ENCODE measurements around the gene MMP2. TPM values are rescaled to one million over a fixed set of nuclear protein-coding genes. Genes with fewer than 3 reads are reported as not detected.

Gene MMP2
- total RNA-seq, 1 donor from 2014 or later, result 83.8 TPM

GRCh38 chr16:55467898-55468297 is 11.1 kb upstream of the MMP2 start:
- DNase-seq (ENCODE audit: low spot score), result peak; percentile 33
- intact Hi-C loops (cut with DNase I), result loop anchor here (10.0 kb wide), 1 partner anchor 377 kb away; no protein-coding TSS in a partner anchor

- DNase-seq (ENCODE audit: low spot score), result peak; percentile 56
- intact Hi-C loops (cut with DNase I), result loop anchor here (10.0 kb wide), 1 partner anchor 376 kb away; no protein-coding TSS in a partner anchor
These were observed 10.5 kb upstream of the MMP2 start for GRCh38 chr16:55468352-55468990.

- peak; percentile 10 for DNase-seq (ENCODE audit: low spot score)
- intact Hi-C loops (cut with DNase I), result loop anchor here (2.0 to 10.0 kb wide), 2 partner anchors 69 to 375 kb away; no protein-coding TSS in a partner anchor
These were observed 9.0 kb upstream of the MMP2 start for GRCh38 chr16:55469821-55470532.

GRCh38 chr16:55470533-55471371 is 8.2 kb upstream of the MMP2 start:
- peak; percentile 33 for DNase-seq (ENCODE audit: low spot score)
- intact Hi-C loops (cut with DNase I), result loop anchor here (2.0 kb wide), 1 partner anchor 68 kb away; no protein-coding TSS in a partner anchor

- no peak for DNase-seq (ENCODE audit: low spot score)
- intact Hi-C loops (cut with DNase I), result loop anchor here (2.0 kb wide), 1 partner anchor 67 kb away; no protein-coding TSS in a partner anchor
These were observed 7.4 kb upstream of the MMP2 start for GRCh38 chr16:55471448-55472097.

- no peak for DNase-seq (ENCODE audit: low spot score)
- intact Hi-C loops (cut with DNase I), result no loop called here
These were observed 5.4 kb upstream of the MMP2 start for GRCh38 chr16:55473587-55473986.

- intact Hi-C loops (cut with DNase I), result no loop called here
These were observed 4.2 kb upstream of the MMP2 start for GRCh38 chr16:55474821-55475220.

GRCh38 chr16:55475919-55476318 is 3.1 kb upstream of the MMP2 start:
- DNase-seq (ENCODE audit: low spot score), result no peak

More at GRCh38 chr16:55474821-55475220, 4.2 kb upstream of the MMP2 start:
- DNase-seq (ENCODE audit: low spot score), result no peak

GRCh38 chr16:55476625-55477533 is 2.1 kb upstream of the MMP2 start:
- DNase-seq (ENCODE audit: low spot score), result no peak
- intact Hi-C loops (cut with DNase I), result no loop called here

More at GRCh38 chr16:55475919-55476318, 3.1 kb upstream of the MMP2 start:
- intact Hi-C loops (cut with DNase I), result no loop called here

- intact Hi-C loops (cut with DNase I), result no loop called here
- no peak for DNase-seq (ENCODE audit: low spot score)
These were observed 1.3 kb upstream of the MMP2 start for GRCh38 chr16:55477736-55478135.

GRCh38 chr16:55479430-55480140 is 587 bp downstream of the MMP2 start:
- DNase-seq (ENCODE audit: low spot score), result no peak
- intact Hi-C loops (cut with DNase I), result no loop called here

GRCh38 chr16:55480228-55480655 is 1.2 kb downstream of the MMP2 start:
- DNase-seq (ENCODE audit: low spot score), result peak; percentile 86
- intact Hi-C loops (cut with DNase I), result no loop called here

GRCh38 chr16:55481023-55481422 is 2.0 kb downstream of the MMP2 start:
- intact Hi-C loops (cut with DNase I), result no loop called here

GRCh38 chr16:55482056-55482455 is 3.1 kb downstream of the MMP2 start:
- intact Hi-C loops (cut with DNase I), result no loop called here
- no peak for DNase-seq (ENCODE audit: low spot score)

More at GRCh38 chr16:55481023-55481422, 2.0 kb downstream of the MMP2 start:
- no peak for DNase-seq (ENCODE audit: low spot score)

GRCh38 chr16:55487048-55487803 is 8.2 kb downstream of the MMP2 start:
- intact Hi-C loops (cut with DNase I), result no loop called here
- peak; percentile 66 for DNase-seq (ENCODE audit: low spot score)

- intact Hi-C loops (cut with DNase I), result no loop called here
- DNase-seq (ENCODE audit: low spot score), result no peak
These were observed 9.3 kb downstream of the MMP2 start for GRCh38 chr16:55488306-55488705.
